GM12864 (cell line): ENCODE results near the gene GPALPP1.

Experiments
- DNase-seq: peaks from one replicate; pipeline ENCODE4 v3.0.0-alpha.2; 2011; ENCODE audit warnings: low read depth
- H3K4me3 ChIP-seq: 2 replicates; pipeline ENCODE4 v1.5.1; 2011; ENCODE audit warnings: mild to moderate bottlenecking, low read depth, low read length, control low read depth
- TF ChIP-seq, protein P1 (sequence below): IDR thresholded peaks from 2 replicates; pipeline ENCODE4 v1.5.1; 2011; ENCODE audit warnings: low read depth, mild to moderate bottlenecking, moderate library complexity, low read length, control low read depth, inconsistent platforms; ENCODE audit errors: missing control alignments

The GPALPP1 gene

DNA sequence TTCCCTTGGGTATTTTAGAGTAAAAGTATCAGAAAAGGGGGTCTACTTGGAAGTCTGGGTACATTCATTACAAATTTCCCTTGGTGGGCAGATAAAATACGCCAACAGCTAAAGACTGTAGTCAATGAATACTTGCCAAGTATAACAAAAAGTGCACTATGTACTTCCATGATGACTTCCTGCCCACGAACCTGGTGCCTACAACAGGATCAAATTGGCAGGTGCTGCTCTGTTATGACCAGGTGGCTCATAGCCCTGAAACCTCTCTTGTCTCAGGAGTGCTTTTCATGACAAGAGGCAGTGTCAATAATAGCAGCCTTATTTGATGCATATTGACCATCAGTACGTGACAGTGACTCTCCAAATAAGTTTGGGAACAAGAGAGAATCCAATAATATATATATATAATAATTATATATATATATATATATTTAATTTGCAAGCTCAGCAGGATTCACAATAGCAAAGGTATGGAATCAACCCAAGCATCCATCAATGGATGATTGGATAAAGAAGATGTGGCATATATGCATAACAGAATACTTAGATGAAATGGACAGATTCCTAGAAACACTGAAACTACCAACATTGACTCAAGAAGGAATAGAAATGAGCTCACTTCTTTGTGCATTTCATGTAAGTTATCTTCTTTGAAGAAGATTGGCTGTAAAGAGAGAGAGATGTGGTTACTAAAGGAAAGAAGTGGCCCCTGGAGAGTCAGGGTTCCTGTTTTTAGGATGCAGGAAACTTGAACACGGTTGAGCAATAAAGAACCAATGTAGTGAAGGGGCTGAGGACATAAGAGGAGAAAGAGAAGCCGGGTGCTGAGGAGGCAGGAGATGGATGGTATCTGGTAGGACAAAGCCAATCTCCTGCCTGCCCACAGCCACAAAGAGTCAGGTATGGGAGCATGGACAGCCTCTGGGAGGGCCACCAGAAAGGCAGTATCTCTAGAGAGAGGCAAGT, 79.0 kb downstream of the GPALPP1 start:
- no peak overlapping the region for H3K4me3 ChIP-seq
- no peak for DNase-seq
- TF ChIP-seq, protein P1, sequence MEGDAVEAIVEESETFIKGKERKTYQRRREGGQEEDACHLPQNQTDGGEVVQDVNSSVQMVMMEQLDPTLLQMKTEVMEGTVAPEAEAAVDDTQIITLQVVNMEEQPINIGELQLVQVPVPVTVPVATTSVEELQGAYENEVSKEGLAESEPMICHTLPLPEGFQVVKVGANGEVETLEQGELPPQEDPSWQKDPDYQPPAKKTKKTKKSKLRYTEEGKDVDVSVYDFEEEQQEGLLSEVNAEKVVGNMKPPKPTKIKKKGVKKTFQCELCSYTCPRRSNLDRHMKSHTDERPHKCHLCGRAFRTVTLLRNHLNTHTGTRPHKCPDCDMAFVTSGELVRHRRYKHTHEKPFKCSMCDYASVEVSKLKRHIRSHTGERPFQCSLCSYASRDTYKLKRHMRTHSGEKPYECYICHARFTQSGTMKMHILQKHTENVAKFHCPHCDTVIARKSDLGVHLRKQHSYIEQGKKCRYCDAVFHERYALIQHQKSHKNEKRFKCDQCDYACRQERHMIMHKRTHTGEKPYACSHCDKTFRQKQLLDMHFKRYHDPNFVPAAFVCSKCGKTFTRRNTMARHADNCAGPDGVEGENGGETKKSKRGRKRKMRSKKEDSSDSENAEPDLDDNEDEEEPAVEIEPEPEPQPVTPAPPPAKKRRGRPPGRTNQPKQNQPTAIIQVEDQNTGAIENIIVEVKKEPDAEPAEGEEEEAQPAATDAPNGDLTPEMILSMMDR: no peak

DNA sequence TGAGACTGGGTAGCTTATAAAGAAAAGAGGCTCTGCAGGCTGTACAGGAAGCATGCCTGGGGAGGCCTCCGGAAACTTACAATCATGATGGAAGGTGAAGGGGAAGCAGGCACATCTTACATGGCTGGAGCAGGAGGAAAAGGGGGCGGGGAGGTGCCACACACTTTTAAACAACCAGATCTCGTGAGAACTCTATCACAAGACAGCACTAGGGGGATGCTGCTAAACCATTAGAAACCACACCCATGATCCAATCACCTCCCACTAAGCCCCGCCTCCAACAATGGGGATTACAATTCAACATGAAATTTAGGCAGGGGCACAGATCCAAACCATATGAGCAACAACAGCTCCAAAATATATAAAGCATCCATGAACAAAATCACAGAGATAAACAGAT, 84.5 kb downstream of the GPALPP1 start:
- H3K4me3 ChIP-seq: no peak overlapping the region
- TF ChIP-seq, protein P1: no peak
- no peak for DNase-seq

DNA sequence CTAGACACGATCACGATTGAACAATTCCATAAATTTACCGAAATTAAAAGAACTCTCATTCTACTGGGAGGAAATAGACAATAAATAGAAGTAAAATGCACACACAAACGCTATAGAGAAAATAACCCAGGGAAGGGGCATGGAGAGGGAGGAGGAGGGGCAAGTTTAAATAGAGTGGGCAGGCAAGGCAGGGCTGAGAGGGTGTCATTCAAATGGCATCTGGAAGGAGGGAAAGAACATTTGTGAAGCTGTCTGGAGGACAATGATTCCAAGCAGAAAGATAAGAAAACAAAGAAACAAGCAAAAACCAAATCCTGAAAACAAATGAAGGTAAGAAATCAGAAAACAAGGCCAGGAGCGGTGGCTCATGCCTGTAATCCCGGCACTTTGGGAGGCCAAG, 85.4 kb downstream of the GPALPP1 start:
- no peak for DNase-seq
- TF ChIP-seq, protein P1: no peak
- no peak overlapping the region for H3K4me3 ChIP-seq

DNA sequence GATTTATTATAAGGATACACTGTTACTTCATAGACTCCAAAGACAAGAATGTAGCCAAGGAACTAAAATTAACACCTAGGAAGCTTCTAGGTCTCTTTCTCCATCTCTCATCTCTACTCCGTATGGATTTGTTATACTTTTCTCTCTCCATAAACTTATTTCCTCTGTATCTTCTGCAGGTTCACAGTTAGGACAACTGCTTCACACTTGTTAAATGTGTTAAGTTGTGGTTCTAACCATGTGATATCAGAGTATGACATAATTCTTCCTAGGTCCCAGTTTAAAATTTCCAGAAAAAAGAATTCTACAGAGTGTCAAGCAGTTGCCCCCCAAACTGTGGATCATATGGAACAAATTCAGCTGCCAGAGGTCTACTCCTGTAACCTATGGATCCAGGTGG, 88.7 kb downstream of the GPALPP1 start:
- no peak for DNase-seq
- TF ChIP-seq, protein P1: no peak
- H3K4me3 ChIP-seq: no peak overlapping the region
